Endodermal cell (in vitro differentiated cells): ENCODE data around the gene ALDH3B2. TPM values are rescaled to one million over a fixed set of nuclear protein-coding genes. Genes with fewer than 3 reads are reported as not detected.
A peak's percentile ranks its signal among the peaks of the same experiment; 100 is the strongest.
"Not testable (repeated sequence)": the region's sequence is repeated elsewhere in the genome, so short reads cannot be mapped to it uniquely, and the experiment has no call there.

ENCODE experiments used
- DNase-seq: peaks from one replicate; pipeline ENCODE4 v3.0.0-alpha.2; 2017
- H3K27ac ChIP-seq: 2 replicates; pipeline ENCODE4 v1.5.1; 2013; ENCODE audit warnings: mild to moderate bottlenecking, low read depth, low read length, moderate library complexity
- H3K27me3 ChIP-seq: 2 replicates; pipeline ENCODE4 v1.6.1; 2013; ENCODE audit warnings: mild to moderate bottlenecking, low read length, moderate library complexity; ENCODE audit not compliant: insufficient read depth, control insufficient read depth, poor library complexity, severe bottlenecking
- H3K36me3 ChIP-seq: 2 replicates; pipeline ENCODE4 v1.7.0; 2013; ENCODE audit warnings: mild to moderate bottlenecking, low read length, moderate library complexity; ENCODE audit not compliant: control insufficient read depth, insufficient read depth
- H3K4me1 ChIP-seq: one replicate; pipeline ENCODE4 v1.7.0; 2013; ENCODE audit warnings: low read length; ENCODE audit not compliant: control insufficient read depth, insufficient read depth
- H3K4me3 ChIP-seq: 2 replicates; pipeline ENCODE4 v1.5.1; 2013; ENCODE audit warnings: mild to moderate bottlenecking, low read length, moderate library complexity
- H3K9ac ChIP-seq: 2 replicates; pipeline ENCODE4 v1.6.1; 2013; ENCODE audit warnings: mild to moderate bottlenecking, low read length, moderate library complexity; ENCODE audit not compliant: poor library complexity, severe bottlenecking; ENCODE audit errors: extremely low read depth
- H3K9me3 ChIP-seq: 2 replicates; pipeline ENCODE4 v1.6.1; 2013; ENCODE audit warnings: mild to moderate bottlenecking, low read length, moderate library complexity; ENCODE audit not compliant: control insufficient read depth
- H3K27ac Mint-ChIP-seq: 2 replicates; pipeline ENCODE4 v1.8.0; 2020; ENCODE audit warnings: mixed read lengths
- H3K27me3 Mint-ChIP-seq: 2 replicates; pipeline ENCODE4 v1.8.0; 2021; ENCODE audit warnings: mild to moderate bottlenecking, mixed read lengths; ENCODE audit not compliant: insufficient read depth
- H3K36me3 Mint-ChIP-seq: 2 replicates; pipeline ENCODE4 v1.8.0; 2020; ENCODE audit warnings: low read depth, mixed read lengths
- H3K4me1 Mint-ChIP-seq: 2 replicates; pipeline ENCODE4 v1.8.0; 2020; ENCODE audit warnings: mixed read lengths
- H3K4me3 Mint-ChIP-seq: 2 replicates; pipeline ENCODE4 v1.8.0; 2020; ENCODE audit warnings: mild to moderate bottlenecking, moderate library complexity, mixed read lengths
- H3K9me3 Mint-ChIP-seq: 2 replicates; pipeline ENCODE4 v1.8.0; 2020; ENCODE audit warnings: mild to moderate bottlenecking, mixed read lengths
- CTCF ChIP-seq: fragments of 200-600 bp; sonication (generic); conservative IDR thresholded peaks from 2 replicates; pipeline ENCODE4 v1.5.0; 2021; ENCODE audit warnings: antibody characterized with exemption, mild to moderate bottlenecking
- WGBS, 2 experiments: methylation state at CpG; one replicate each; pipeline versions ENCODE4 v1.1.5 to v1.1.7; 2013; ENCODE audit warnings: missing lambda C conversion rate in 2 of 2, mixed read lengths in 1 of 2; ENCODE audit not compliant: insufficient coverage in 1 of 2, insufficient read length in 1 of 2; 5-methylcytosine and 5-hydroxymethylcytosine counted together
- long read RNA-seq, 4 experiments: library from polyadenylated mRNA in 2 of 4; library from RNA in 1 of 4; library from capped mRNA in 1 of 4; stranded (forward) in 3 of 4; unstranded in 1 of 4; transcript quantifications; one replicate each; pipeline ENCODE4 v2.0.0, GENCODE V29; 2020 to 2021; ENCODE audit warnings: inconsistent platforms in 1 of 4
- polyA plus RNA-seq, 2 experiments: library from polyadenylated mRNA; stranded (reverse); fragments of 50-300 nt; gene quantifications; one replicate each; pipeline ENCODE4 v1.2.3, GENCODE V29; 2013
- total RNA-seq, 2 donors: library from RNA; stranded (reverse); fragmentation: NEBNext Ultra II Directional in 1 of 2; extraction: Animal tissue kit (Norgen Biotek cat#: 25700) in 1 of 2; gene quantifications; 2 replicates in 1 of 2; 3 replicates in 1 of 2; pipeline ENCODE4 v1.2.1, GENCODE V29; 2021

ALDH3B2 gene
- not detected for total RNA-seq
- not detected for polyA plus RNA-seq (2013, experiment 1 of 2)
- polyA plus RNA-seq (2013, experiment 2 of 2): not detected
- long read RNA-seq, experiment 1: 0 reads
- long read RNA-seq, experiment 2: 0 reads
- long read RNA-seq, experiment 3: 0 reads
- long read RNA-seq, experiment 4: 0 reads

- H3K9ac ChIP-seq: no peak within 1 kb of the TSS
- no peaks in the 10 kb centered on the region for H3K36me3 ChIP-seq
- H3K4me1 Mint-ChIP-seq: no peaks in the 10 kb centered on the region
- no peak within 1 kb of the TSS for H3K4me3 ChIP-seq
- TF ChIP-seq CTCF: no peak
- no peaks in the 10 kb centered on the region for H3K36me3 Mint-ChIP-seq
- 89 to 97% methylated on average over 4 to 8 of the region's 8 CpGs for WGBS, 2 experiments
- no peak within 1 kb of the TSS for H3K4me3 Mint-ChIP-seq
- H3K27ac Mint-ChIP-seq: no peak within 1 kb of the TSS
- no peaks in the 10 kb centered on the region for H3K9me3 ChIP-seq
- peaks cover 2% of the 10 kb centered on the region for H3K27me3 Mint-ChIP-seq
- H3K4me1 ChIP-seq: no peaks in the 10 kb centered on the region
- H3K9me3 Mint-ChIP-seq: peaks cover 6% of the 10 kb centered on the region
- peak; percentile 55 for DNase-seq
- no peak within 1 kb of the TSS for H3K27ac ChIP-seq
- H3K27me3 ChIP-seq: no peaks in the 10 kb centered on the region
Measured at GRCh38 chr11:67674442-67674871, at the start of gene ALDH3B2. Gene ALDH3B2 (minus strand): TSS chr11:67674623. CDS start chr11:67666935, 7,688 bp downstream.

- not testable (repeated sequence) for H3K9me3 Mint-ChIP-seq, H3K4me3 Mint-ChIP-seq, H3K4me3 ChIP-seq, H3K27ac Mint-ChIP-seq, H3K9me3 ChIP-seq, H3K4me1 ChIP-seq, H3K27ac ChIP-seq, H3K27me3 ChIP-seq, DNase-seq, H3K36me3 ChIP-seq, H3K36me3 Mint-ChIP-seq, H3K27me3 Mint-ChIP-seq, H3K9ac ChIP-seq
- peaks cover 21% of the 10 kb centered on the region for H3K4me1 Mint-ChIP-seq
- 89% methylated on average over 3 of the region's 9 CpGs; no CpG with 5 or more reads in 1 of the 2 experiments for WGBS, 2 experiments
Measured at GRCh38 chr11:67723036-67723435, 48.6 kb upstream of the ALDH3B2 start.

GRCh38 chr11:67716226-67716625 is 41.8 kb upstream of the ALDH3B2 start:
- Mint-ChIP-seq H3K27me3 (peaks cover 16% of the 10 kb centered on the region), H3K4me1 (peaks cover 15% of the 10 kb centered on the region)
- DNase-seq: peak; percentile 22
- H3K27ac Mint-ChIP-seq, H3K9me3 Mint-ChIP-seq, H3K4me3 Mint-ChIP-seq, H3K27ac ChIP-seq, H3K9me3 ChIP-seq, H3K36me3 Mint-ChIP-seq, H3K9ac ChIP-seq, H3K36me3 ChIP-seq, H3K4me1 ChIP-seq, H3K27me3 ChIP-seq, H3K4me3 ChIP-seq: not testable (repeated sequence)
- 81% methylated on average over 7 of the region's 7 CpGs; no CpG with 5 or more reads in 1 of the 2 experiments for WGBS, 2 experiments

- H3K4me3 ChIP-seq, H3K36me3 Mint-ChIP-seq, H3K9ac ChIP-seq, H3K9me3 ChIP-seq, H3K36me3 ChIP-seq, H3K9me3 Mint-ChIP-seq, H3K27me3 ChIP-seq, H3K27ac ChIP-seq, H3K27ac Mint-ChIP-seq, H3K4me3 Mint-ChIP-seq, H3K4me1 ChIP-seq: not testable (repeated sequence)
- H3K27me3 Mint-ChIP-seq: peaks cover 16% of the 10 kb centered on the region
- 82% methylated on average over 14 of the region's 17 CpGs; no CpG with 5 or more reads in 1 of the 2 experiments for WGBS, 2 experiments
- DNase-seq: peak; percentile 30
- peaks cover 15% of the 10 kb centered on the region for H3K4me1 Mint-ChIP-seq
Measured at GRCh38 chr11:67715801-67716200, 41.4 kb upstream of the ALDH3B2 start.
